Left colon (tissue), 2 donors: ENCODE data around the gene MYBPHL. TPM values are rescaled to one million over a fixed set of nuclear protein-coding genes. Genes with fewer than 3 reads are reported as not detected.

Experiments used
- ATAC-seq: fragments of 200-7000 bp; cut with Tn5 transposase; one replicate; pipeline ENCODE4 v1.9.1; 2020; ENCODE audit warnings: mild to moderate bottlenecking, moderate library complexity
- DNase-seq, 2 donors: peaks; one replicate each; pipeline ENCODE4 v3.0.0-alpha.2; 2020
- intact Hi-C, 2 donors: fragments of 100-400 bp; cut with DNase I in 1 of 2; cut with micrococcal nuclease in 1 of 2; formaldehyde crosslinking; loops; one replicate each; pipeline versions ENCODE4 v1.11.2 to v1.14.0; 2022; cut with DNase I, micrococcal nuclease
- total RNA-seq, 2 donors: library from RNA; stranded (reverse); fragmentation: NEBNext Ultra II Directional; extraction: Animal tissue kit (Norgen Biotek cat#: 25700); gene quantifications; one replicate each; pipeline ENCODE4 v1.2.1, GENCODE V29; 2021
- donor health status: DM: no; HTN: no; CAD: no.
- donor health status: DM: yes; HTN: yes; CAD: no.

Gene MYBPHL
- total RNA-seq, 2 donors from 2014 or later: not detected

DNA sequence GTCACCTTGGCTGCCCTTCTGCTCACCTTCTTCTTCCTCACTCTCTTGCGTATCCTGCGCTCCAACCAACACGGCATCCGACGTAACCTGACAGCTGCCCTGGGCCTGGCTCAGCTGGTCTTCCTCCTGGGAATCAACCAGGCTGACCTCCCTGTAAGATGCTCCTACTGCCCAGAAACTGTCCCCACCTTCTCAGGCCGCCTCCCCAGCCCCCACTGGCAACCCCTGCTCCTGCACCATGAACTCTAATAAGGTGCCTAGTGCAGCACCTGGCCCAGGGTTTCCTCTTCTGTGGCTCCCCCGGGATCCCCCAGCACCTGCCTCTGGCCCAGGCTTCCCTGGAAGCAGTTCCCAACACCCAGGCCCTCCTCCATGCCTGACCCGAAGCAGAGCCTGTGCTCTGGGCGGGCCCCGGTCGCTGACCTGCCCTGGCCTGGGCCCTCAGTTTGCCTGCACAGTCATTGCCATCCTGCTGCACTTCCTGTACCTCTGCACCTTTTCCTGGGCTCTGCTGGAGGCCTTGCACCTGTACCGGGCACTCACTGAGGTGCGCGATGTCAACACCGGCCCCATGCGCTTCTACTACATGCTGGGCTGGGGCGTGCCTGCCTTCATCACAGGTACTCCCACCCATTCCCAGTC, 36.7 kb downstream of the MYBPHL start:
- DNase-seq: peak in 1 of 2 donors; percentile 11
- intact Hi-C loops: loop anchor here (5.0 kb wide), 2 partner anchors 132 to 262 kb away; no protein-coding TSS in a partner anchor
- no peak for ATAC-seq

- DNase-seq (peak in 1 of 2 donors; percentile 17), ATAC-seq (no peak)
- intact Hi-C loops: loop anchor here in 1 of 2 donors (5.0 kb wide), 1 partner anchor 263 kb away; no protein-coding TSS in a partner anchor
Observed at GRCh38 chr1:109269212-109269980, 37.4 kb downstream of the MYBPHL start.

DNA sequence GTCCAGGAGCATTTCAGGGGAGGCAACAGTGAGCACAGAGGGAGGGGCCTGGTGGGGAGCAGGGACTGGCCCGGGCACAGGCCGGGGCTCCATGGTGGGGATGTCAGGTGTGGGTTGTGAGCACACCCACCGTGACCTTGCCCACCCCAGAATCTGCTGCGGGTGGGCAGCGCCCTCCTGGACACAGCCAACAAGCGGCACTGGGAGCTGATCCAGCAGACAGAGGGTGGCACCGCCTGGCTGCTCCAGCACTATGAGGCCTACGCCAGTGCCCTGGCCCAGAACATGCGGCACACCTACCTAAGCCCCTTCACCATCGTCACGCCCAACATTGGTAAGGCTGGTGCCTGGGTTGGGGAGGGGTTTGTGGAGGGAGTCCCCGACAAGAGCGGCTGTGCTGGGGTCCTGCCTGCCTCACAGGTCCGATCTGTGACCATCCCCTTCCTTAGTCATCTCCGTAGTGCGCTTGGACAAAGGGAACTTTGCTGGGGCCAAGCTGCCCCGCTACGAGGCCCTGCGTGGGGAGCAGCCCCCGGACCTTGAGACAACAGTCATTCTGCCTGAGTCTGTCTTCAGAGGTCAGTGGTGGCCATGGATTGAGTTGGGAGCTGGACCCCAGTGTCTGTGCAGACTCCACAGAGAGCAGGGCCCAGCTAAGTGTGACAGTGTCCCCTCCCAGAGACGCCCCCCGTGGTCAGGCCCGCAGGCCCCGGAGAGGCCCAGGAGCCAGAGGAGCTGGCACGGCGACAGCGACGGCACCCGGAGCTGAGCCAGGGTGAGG, 38.2 kb downstream of the MYBPHL start:
- ATAC-seq: no peak
- peak in 1 of 2 donors; percentile 11 for DNase-seq
- intact Hi-C loops: loop anchor here in 1 of 2 donors (5.0 kb wide), 1 partner anchor 264 kb away; no protein-coding TSS in a partner anchor

- ATAC-seq (no peak), DNase-seq (peak in 1 of 2 donors; percentile 16)
- intact Hi-C loops: loop anchor here in 1 of 2 donors (5.0 kb wide), 1 partner anchor 264 kb away; no protein-coding TSS in a partner anchor
Observed at GRCh38 chr1:109267743-109268300, 39.0 kb downstream of the MYBPHL start.

DNA sequence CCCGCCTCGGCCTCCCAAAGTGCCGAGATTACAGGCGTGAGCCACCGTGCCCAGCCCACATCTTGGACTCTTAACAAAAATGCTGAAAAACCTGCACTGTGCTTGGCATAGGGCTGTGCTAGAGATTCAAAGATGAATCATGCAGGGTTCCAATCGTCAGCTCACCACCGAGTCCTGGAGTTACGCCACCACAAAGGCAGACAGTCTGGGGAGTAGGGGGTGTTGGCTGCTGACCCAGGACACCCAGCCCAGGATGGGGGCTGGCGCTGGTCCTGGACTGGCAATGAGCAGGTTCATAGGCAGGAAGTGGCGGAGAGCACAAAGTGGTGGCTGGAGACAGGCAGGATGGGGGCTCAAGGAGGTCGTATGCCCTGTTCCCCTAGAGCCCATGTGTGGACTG, 39.8 kb downstream of the MYBPHL start:
- no peak for ATAC-seq
- intact Hi-C loops: loop anchor here in 1 of 2 donors (5.0 kb wide), 1 partner anchor 265 kb away; no protein-coding TSS in a partner anchor
- DNase-seq: peak in 1 of 2 donors; percentile 17

DNA sequence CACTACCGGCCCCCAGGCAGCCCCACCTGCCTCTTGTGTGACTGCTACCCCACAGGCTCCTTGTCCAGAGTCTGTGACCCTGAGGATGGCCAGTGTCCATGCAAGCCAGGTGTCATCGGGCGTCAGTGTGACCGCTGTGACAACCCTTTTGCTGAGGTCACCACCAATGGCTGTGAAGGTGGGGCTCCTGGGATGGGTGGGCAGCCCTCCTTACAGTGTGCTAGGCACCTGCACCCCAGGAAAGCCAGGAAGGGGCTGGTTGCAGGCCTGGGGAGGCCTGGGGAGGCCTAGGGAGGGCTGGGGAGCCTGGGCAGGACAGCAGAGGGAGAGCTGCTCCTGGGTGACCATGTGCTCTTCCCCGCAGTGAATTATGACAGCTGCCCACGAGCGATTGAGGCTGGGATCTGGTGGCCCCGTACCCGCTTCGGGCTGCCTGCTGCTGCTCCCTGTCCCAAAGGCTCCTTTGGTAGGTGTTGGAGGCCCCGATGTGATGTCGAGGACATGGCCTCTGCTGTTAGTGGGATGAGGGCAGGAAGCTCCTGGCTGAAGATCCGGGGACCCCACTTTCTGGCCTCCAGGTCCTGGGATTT, 41.0 kb downstream of the MYBPHL start:
- peak in 1 of 2 donors; percentile 24 for DNase-seq
- intact Hi-C loops: loop anchor here in 1 of 2 donors (5.0 kb wide), 1 partner anchor 266 kb away; no protein-coding TSS in a partner anchor

DNA sequence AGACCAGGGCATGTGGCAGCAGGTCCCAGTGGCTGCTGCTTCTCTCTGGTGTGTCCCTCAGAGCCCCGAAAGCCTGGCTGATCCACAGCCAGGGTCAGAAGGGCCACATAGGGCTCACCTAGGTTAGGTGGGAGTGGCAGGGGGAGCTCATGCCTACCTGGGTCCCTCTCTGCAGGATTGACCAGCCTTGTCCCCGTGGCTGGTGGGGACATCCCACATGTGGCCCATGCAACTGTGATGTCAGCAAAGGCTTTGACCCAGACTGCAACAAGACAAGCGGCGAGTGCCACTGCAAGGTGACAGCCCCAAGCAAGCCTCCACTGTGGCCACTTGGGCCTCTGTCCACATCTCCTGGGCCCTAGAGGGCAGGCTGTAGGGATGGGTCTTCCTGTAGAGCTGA, 41.8 kb downstream of the MYBPHL start:
- peak in 1 of 2 donors; percentile 13 for DNase-seq
- ATAC-seq: no peak
- intact Hi-C loops: loop anchor here in 1 of 2 donors (5.0 kb wide), 1 partner anchor 267 kb away; no protein-coding TSS in a partner anchor

More for the DNA sequence above, 41.0 kb downstream of the MYBPHL start:
- no peak for ATAC-seq

GRCh38 chr1:109264379-109264755, 42.4 kb downstream of the MYBPHL start:
- no peak for DNase-seq
- ATAC-seq: no peak
- intact Hi-C loops: no loop called here

DNA sequence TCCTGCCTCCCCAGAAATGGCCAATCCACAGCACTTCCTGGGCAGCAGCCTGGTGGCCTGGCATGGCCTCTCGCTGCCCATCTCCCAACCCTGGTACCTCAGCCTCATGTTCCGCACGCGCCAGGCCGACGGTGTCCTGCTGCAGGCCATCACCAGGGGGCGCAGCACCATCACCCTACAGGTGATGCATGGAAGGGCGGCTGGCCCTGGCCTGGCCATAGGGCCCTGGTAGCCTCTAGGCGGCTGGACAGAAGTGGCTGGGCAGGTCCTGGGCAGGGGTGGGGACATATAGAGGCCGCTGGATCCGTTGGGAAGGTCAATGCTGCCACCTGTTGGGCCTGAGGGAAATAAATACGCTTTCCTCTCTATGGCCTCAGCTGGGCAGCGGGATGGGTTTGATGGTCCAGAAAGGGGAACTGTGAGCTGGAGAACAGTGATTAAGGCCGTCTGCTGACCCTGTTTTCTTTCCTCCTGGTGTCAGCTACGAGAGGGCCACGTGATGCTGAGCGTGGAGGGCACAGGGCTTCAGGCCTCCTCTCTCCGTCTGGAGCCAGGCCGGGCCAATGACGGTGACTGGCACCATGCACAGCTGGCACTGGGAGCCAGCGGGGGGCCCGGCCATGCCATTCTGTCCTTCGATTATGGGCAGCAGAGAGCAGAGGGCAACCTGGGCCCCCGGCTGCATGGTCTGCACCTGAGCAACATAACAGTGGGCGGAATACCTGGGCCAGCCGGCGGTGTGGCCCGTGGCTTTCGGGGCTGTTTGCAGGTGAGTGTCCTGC, 43.0 kb downstream of the MYBPHL start:
- peak; percentile 78 to 84 for DNase-seq
- intact Hi-C loops: no loop called here
- ATAC-seq: peak; percentile 97

- ATAC-seq (peak; percentile 12), DNase-seq (no peak)
Observed at GRCh38 chr1:109263234-109263596, 43.6 kb downstream of the MYBPHL start.

GRCh38 chr1:109262231-109263055, 44.4 kb downstream of the MYBPHL start:
- ATAC-seq (no peak), DNase-seq (no peak)
- intact Hi-C loops: no loop called here

More at GRCh38 chr1:109263234-109263596, 43.6 kb downstream of the MYBPHL start:
- intact Hi-C loops: no loop called here

GRCh38 chr1:109261578-109261977, 45.2 kb downstream of the MYBPHL start:
- intact Hi-C loops: no loop called here
- ATAC-seq: no peak
- no peak for DNase-seq

DNA sequence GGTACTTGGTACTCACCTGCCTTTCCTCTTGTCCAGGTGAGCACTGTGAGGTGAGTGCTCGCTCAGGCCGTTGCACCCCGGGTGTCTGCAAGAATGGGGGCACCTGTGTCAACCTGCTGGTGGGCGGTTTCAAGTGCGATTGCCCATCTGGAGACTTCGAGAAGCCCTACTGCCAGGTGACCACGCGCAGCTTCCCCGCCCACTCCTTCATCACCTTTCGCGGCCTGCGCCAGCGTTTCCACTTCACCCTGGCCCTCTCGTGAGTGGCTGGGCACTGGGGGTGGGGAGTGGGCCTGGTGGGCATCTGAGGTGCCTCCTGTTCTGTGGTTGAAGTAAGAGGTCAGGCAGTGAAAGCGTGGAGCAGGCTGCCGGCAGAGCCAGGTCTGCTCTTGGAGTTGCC, 45.8 kb downstream of the MYBPHL start:
- intact Hi-C loops: no loop called here
- DNase-seq: no peak
- no peak for ATAC-seq

DNA sequence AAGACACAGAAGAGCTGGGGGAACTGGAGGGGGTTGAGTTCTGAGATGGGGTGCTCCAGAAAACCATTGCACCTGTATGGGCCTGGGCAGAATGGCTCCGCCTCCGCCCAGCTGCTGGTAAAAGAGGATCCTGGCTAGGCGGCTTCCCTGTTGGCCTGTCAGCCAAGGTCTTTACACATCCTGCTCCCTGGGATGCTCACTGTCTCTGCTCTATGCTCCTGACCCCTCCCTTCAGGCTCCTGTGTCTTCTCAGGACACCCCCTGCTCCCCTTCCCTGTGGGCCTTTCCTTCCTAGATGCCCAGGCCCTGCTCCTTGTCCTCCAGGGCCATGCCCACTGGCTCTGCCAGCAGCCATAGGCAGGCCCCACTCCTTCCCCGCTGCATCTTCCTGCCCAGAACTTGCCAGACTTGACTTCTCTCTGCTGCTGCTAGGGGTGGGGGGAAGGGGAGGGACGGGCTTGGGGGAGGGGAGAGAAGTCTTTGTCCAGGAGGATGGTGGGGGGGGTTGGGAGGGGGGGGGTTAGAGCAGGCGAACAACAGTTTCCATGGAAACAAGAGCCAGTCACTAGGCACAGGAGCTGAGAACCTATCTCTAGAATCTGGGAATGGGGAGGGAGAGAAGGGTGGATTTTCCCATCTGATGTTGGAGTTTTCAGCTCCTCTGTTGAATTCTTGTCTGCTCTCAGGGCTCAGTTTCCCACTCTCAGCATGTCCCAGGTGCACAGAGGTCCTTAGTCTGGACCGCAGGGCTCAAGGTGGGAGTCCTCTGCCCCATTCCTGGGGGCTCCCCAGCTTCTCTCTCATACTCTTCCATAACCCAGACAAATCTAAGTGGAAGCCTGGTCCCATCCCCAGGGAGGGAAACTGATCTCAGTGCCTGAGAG, 46.9 kb downstream of the MYBPHL start:
- DNase-seq: no peak
- intact Hi-C loops: no loop called here
- no peak for ATAC-seq

- DNase-seq (no peak), ATAC-seq (no peak)
- intact Hi-C loops: no loop called here
Observed at GRCh38 chr1:109258481-109259466, 48.0 kb downstream of the MYBPHL start.
